Measurements from ENCODE around the gene NDUFAF2. TPM values are rescaled to one million over a fixed set of nuclear protein-coding genes. Genes with fewer than 3 reads are reported as not detected.

NDUFAF2 gene
- total and polyA plus RNA-seq, 10 of the 15 experiments (the other 5 are each of a cell fraction or from before 2014, with no cell fraction given): 22.4 to 121 (median 65.3) TPM

GRCh38 chr5:61114441-61114840 lies 169.4 kb downstream of the NDUFAF2 start:
- H3K36me3 ChIP-seq (ENCODE audit: control insufficient read depth in 2 of 2, insufficient read depth in 2 of 2, low read length in 1 of 2): no peaks in the 10 kb centered on the region
- no peaks in the 10 kb centered on the region for H4K20me1 ChIP-seq (ENCODE audit: control insufficient read depth, insufficient read depth)
- BruUV-seq (replicated peaks): no TSS peak
- intact Hi-C loops (cut with micrococcal nuclease; ENCODE audit: unreplicated experiment): no loop called here
- ChIA-PET CTCF (no interaction called here), SMC1A (ENCODE audit: uncharacterized antibody, unreplicated experiment) (no interaction called here), POLR2A (no interaction called here), RAD21 (ENCODE audit: unreplicated experiment) (no interaction called here)
- no peaks in the 10 kb centered on the region for H3K4me1 ChIP-seq (ENCODE audit: control insufficient read depth, insufficient read depth, low read length)
- in situ Hi-C loops (cut with MboI): no loop called here
- H3K79me2 ChIP-seq (ENCODE audit: control insufficient read depth, insufficient read depth, low read length): no peaks in the 10 kb centered on the region
- no peak overlapping the region for H2AFZ ChIP-seq (ENCODE audit: control insufficient read depth, low read depth, low read length)
- FAIRE-seq (no peak), DNase-seq (ENCODE audit: low read depth, low spot score) (no peak), ATAC-seq (no peak)
- no peaks in the 10 kb centered on the region for H3K27me3 ChIP-seq (replicated peaks in 1 of 2; ENCODE audit: control insufficient read depth in 2 of 2, insufficient read depth in 2 of 2, low read length in 1 of 2)
- no peak overlapping the region for H3K9ac ChIP-seq (ENCODE audit: control insufficient read depth, insufficient read depth, low read length)
- 59% methylated on average over 1 of the region's 1 CpG for WGBS (ENCODE audit: insufficient coverage, insufficient replicate concordance, low lambda C conversion rate, missing lambda C conversion rate)
- H3K9me3 ChIP-seq (replicated peaks; ENCODE audit: control insufficient read depth, insufficient read depth, low read length): peaks cover 7% of the 10 kb centered on the region; the same call in 2 of the 3 replicates
- H3K27ac ChIP-seq (ENCODE audit: control insufficient read depth, insufficient read depth): no peak overlapping the region
- no peak overlapping the region for H3K4me3 ChIP-seq
- TF ChIP-seq FOXM1 (IDR thresholded peaks at IDR 0.05; ENCODE audit: low read depth, low read length) (no peak), BCL3 (IDR thresholded peaks at IDR 0.05; ENCODE audit: borderline replicate concordance, insufficient read depth, low read depth, low read length, poor library complexity, severe bottlenecking) (no peak), HDGF (IDR thresholded peaks at IDR 0.05) (no peak), NFYA (IDR thresholded peaks at IDR 0.05; ENCODE audit: borderline replicate concordance, low read depth, low read length) (no peak), IRF4 (IDR thresholded peaks at IDR 0.05; ENCODE audit: low read depth, low read length) (no peak), MEF2A (IDR thresholded peaks at IDR 0.05; ENCODE audit: insufficient read depth, low read depth, low read length) (no peak), ZBED1 (IDR thresholded peaks at IDR 0.05; ENCODE audit: borderline replicate concordance) (no peak), PML (IDR thresholded peaks at IDR 0.05; ENCODE audit: low read length) (no peak), NFYB (IDR thresholded peaks at IDR 0.05; ENCODE audit: insufficient read depth, low read depth, low read length) (no peak), SMC3 (IDR thresholded peaks at IDR 0.05; ENCODE audit: borderline replicate concordance, low read length) (no peak), ZSCAN29 (IDR thresholded peaks at IDR 0.05) (no peak), BACH1 (IDR thresholded peaks at IDR 0.05; ENCODE audit: borderline replicate concordance) (no peak), EED (IDR thresholded peaks at IDR 0.05; ENCODE audit: low read depth) (no peak), CUX1 (IDR thresholded peaks at IDR 0.05; ENCODE audit: insufficient replicate concordance, low read depth, low read length) (no peak)
- TF ChIP-seq, protein P1, sequence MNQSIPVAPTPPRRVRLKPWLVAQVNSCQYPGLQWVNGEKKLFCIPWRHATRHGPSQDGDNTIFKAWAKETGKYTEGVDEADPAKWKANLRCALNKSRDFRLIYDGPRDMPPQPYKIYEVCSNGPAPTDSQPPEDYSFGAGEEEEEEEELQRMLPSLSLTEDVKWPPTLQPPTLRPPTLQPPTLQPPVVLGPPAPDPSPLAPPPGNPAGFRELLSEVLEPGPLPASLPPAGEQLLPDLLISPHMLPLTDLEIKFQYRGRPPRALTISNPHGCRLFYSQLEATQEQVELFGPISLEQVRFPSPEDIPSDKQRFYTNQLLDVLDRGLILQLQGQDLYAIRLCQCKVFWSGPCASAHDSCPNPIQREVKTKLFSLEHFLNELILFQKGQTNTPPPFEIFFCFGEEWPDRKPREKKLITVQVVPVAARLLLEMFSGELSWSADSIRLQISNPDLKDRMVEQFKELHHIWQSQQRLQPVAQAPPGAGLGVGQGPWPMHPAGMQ (IDR thresholded peaks at IDR 0.05; ENCODE audit: borderline replicate concordance): no peak
- TF ChIP-seq, protein P2, sequence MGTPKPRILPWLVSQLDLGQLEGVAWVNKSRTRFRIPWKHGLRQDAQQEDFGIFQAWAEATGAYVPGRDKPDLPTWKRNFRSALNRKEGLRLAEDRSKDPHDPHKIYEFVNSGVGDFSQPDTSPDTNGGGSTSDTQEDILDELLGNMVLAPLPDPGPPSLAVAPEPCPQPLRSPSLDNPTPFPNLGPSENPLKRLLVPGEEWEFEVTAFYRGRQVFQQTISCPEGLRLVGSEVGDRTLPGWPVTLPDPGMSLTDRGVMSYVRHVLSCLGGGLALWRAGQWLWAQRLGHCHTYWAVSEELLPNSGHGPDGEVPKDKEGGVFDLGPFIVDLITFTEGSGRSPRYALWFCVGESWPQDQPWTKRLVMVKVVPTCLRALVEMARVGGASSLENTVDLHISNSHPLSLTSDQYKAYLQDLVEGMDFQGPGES (IDR thresholded peaks at IDR 0.05): no peak
- H3K4me2 ChIP-seq (ENCODE audit: control insufficient read depth, insufficient read depth): no peak overlapping the region
